GM12878 (cell line): ENCODE results near the gene CCDC127. TPM values are rescaled to one million over a fixed set of nuclear protein-coding genes. Genes with fewer than 3 reads are reported as not detected.

Experiments used
- ATAC-seq: fragments of 200-7000 bp; cut with Tn5 transposase; 3 replicates; pipeline ENCODE4 v1.9.1; 2020; ENCODE audit warnings: mild to moderate bottlenecking, moderate library complexity
- BruUV-seq: library from RNA; stranded (reverse); fragments of 400-500 nt; replicated peaks from 2 replicates; lab custom pipeline; 2021; lab: Mats Ljungman, UMichigan
- CTCF ChIA-PET: fragments of 300-600 bp; sonication (Branson Sonifier 250); formaldehyde crosslinking; extraction: SDS; loops from one replicate; lab custom pipeline; 2021; ENCODE audit warnings: inconsistent platforms; lab: Yijun Ruan, JAX
- POLR2A ChIA-PET: fragments of 350-600 bp; formaldehyde crosslinking; extraction: SDS; loops from one replicate; lab custom pipeline; 2021; ENCODE audit warnings: inconsistent platforms; lab: Charles Lee
- RAD21 ChIA-PET: fragments of 300-600 bp; sonication (Branson Sonifier 250); formaldehyde crosslinking; loops from one replicate; lab custom pipeline; 2023; ENCODE audit warnings: antibody characterized with exemption; ENCODE audit not compliant: unreplicated experiment; lab: Charles Lee
- SMC1A ChIA-PET: fragments of 300-600 bp; sonication (Branson Sonifier 250); formaldehyde crosslinking; loops from one replicate; lab custom pipeline; 2023; ENCODE audit not compliant: unreplicated experiment, uncharacterized antibody; lab: Charles Lee
- DNase-seq: peaks from one replicate; pipeline ENCODE4 v3.0.0-alpha.2; 2011; ENCODE audit warnings: low read depth, low spot score
- FAIRE-seq: peaks from 3 replicates; lab custom pipeline; 2011; peaks lifted over from hg19 to GRCh38; lab: Jason Lieb, UNC
- H2AFZ ChIP-seq: 2 replicates; pipeline ENCODE4 v1.6.0; 2011; ENCODE audit warnings: low read depth, low read length, control low read depth; ENCODE audit not compliant: control insufficient read depth
- H3K27ac ChIP-seq: 2 replicates; pipeline ENCODE4 v1.5.1; 2011; ENCODE audit warnings: control low read depth; ENCODE audit not compliant: control insufficient read depth, insufficient read depth
- H3K27me3 ChIP-seq, 2 experiments: replicated peaks in 1 of 2; 2 replicates each; pipeline versions ENCODE4 v1.6.0 to v1.6.1; 2011; ENCODE audit warnings: low read length in 1 of 2; ENCODE audit not compliant: control insufficient read depth in 2 of 2, insufficient read depth in 2 of 2
- H3K36me3 ChIP-seq, 2 experiments: 2 replicates each; pipeline ENCODE4 v1.5.1; 2011; ENCODE audit warnings: low read length in 1 of 2; ENCODE audit not compliant: control insufficient read depth in 2 of 2, insufficient read depth in 2 of 2
- H3K4me1 ChIP-seq: 2 replicates; pipeline ENCODE4 v1.6.1; 2011; ENCODE audit warnings: mild to moderate bottlenecking, low read length, moderate library complexity, mixed read lengths; ENCODE audit not compliant: control insufficient read depth, insufficient read depth
- H3K4me2 ChIP-seq: 2 replicates; pipeline ENCODE4 v1.6.0; 2011; ENCODE audit warnings: control low read depth; ENCODE audit not compliant: control insufficient read depth, insufficient read depth
- H3K4me3 ChIP-seq: fragments of 200-600 bp; sonication (generic); 2 replicates; pipeline ENCODE4 v1.5.1; 2016
- H3K79me2 ChIP-seq: 2 replicates; pipeline ENCODE4 v1.6.0; 2011; ENCODE audit warnings: low read length; ENCODE audit not compliant: control insufficient read depth, insufficient read depth
- H3K9ac ChIP-seq: 2 replicates; pipeline ENCODE4 v1.8.0; 2011; ENCODE audit warnings: low read length, control low read depth, mixed read lengths; ENCODE audit not compliant: control insufficient read depth, insufficient read depth
- H3K9me3 ChIP-seq: replicated peaks from 3 replicates; pipeline ENCODE4 v1.5.1; 2011; ENCODE audit warnings: mild to moderate bottlenecking, low read length; ENCODE audit not compliant: control insufficient read depth, insufficient read depth
- H4K20me1 ChIP-seq: 2 replicates; pipeline ENCODE4 v1.6.0; 2011; ENCODE audit not compliant: control insufficient read depth, insufficient read depth
- CREB1 ChIP-seq: IDR thresholded peaks from 2 replicates; pipeline ENCODE4 v1.6.1; 2012; ENCODE audit warnings: low read depth, mild to moderate bottlenecking, inconsistent platforms
- NBN ChIP-seq: fragments of 450-650 bp; IDR thresholded peaks from 2 replicates; pipeline ENCODE4 v1.6.1; 2016
- NFYB ChIP-seq: IDR thresholded peaks from 2 replicates; pipeline ENCODE4 v1.6.1; 2011; ENCODE audit warnings: low read depth, mild to moderate bottlenecking, low read length, improper control_type of control experiment, moderate library complexity; ENCODE audit not compliant: insufficient read depth
- TCF12 ChIP-seq: IDR thresholded peaks from 2 replicates; pipeline ENCODE4 v1.6.1; 2011; ENCODE audit warnings: low read depth, mild to moderate bottlenecking, low read length
- WGBS: methylation state at CpG from one replicate; pipeline ENCODE4 v1.1.6; 2016; ENCODE audit warnings: low lambda C conversion rate; ENCODE audit not compliant: insufficient replicate concordance, insufficient coverage; ENCODE audit errors: missing lambda C conversion rate; 5-methylcytosine and 5-hydroxymethylcytosine counted together
- in situ Hi-C: fragments of 300-500 bp; cut with MboI; formaldehyde crosslinking; loops from 9 replicates; pipeline ENCODE4 v1.14.3; 2018; ENCODE audit warnings: mixed read lengths
- intact Hi-C: fragments of 100-400 bp; cut with micrococcal nuclease; formaldehyde crosslinking; loops from one replicate; pipeline ENCODE4 v1.14.2; 2022; ENCODE audit not compliant: unreplicated experiment
- polyA plus RNA-seq, 11 experiments: library from polyadenylated mRNA; depleted of rRNA in 4 of 11; unstranded in 6 of 11; stranded (reverse) in 5 of 11; fragments of >200 nt; fragmentation: Nextera tagmentation in 4 of 11; fragmentation: Illumina TruSeq in 1 of 11; extraction: Ambion mirVana in 4 of 11; extraction: Trizol in 1 of 11; gene quantifications; 1 replicate in 1 of 11; 2 replicates in 10 of 11; pipeline versions ENCODE4 v1.2.1 to v1.2.3, GENCODE V29; 2011 to 2016; ENCODE audit warnings: inconsistent platforms in 2 of 11, missing spikeins in 2 of 11, low read depth in 1 of 11
- total RNA-seq, 4 experiments: library from RNA; depleted of rRNA in 3 of 4; stranded (reverse); fragments of >200 nt in 3 of 4; fragmentation: Illumina TruSeq in 1 of 4; extraction: Trizol in 1 of 4; gene quantifications; 2 replicates each; pipeline versions ENCODE4 v1.2.1 to v1.2.3, GENCODE V29; 2013 to 2021
- TF ChIP-seq, protein P1 (sequence below): fragments of 450-650 bp; IDR thresholded peaks from 2 replicates; pipeline ENCODE4 v1.6.1; 2017; ENCODE audit warnings: antibody characterized with exemption, mild to moderate bottlenecking, moderate library complexity
- TF ChIP-seq, protein P2 (sequence below): IDR thresholded peaks from 2 replicates; pipeline ENCODE4 v1.6.1; 2012; ENCODE audit warnings: low read length, inconsistent platforms
- TF ChIP-seq, protein P3 (sequence below): fragments of 450-650 bp; IDR thresholded peaks from 2 replicates; pipeline ENCODE4 v1.6.1; 2017; ENCODE audit warnings: mild to moderate bottlenecking, low read depth, inconsistent platforms; ENCODE audit not compliant: poor library complexity, severe bottlenecking
- TF ChIP-seq, protein P4 (sequence below): fragments of 450-650 bp; formaldehyde crosslinking; IDR thresholded peaks from 2 replicates; pipeline ENCODE4 v1.5.0; 2022; ENCODE audit warnings: mild to moderate bottlenecking, missing genetic modification characterization
- TF ChIP-seq, protein P5 (sequence below): fragments of 450-650 bp; formaldehyde crosslinking; IDR thresholded peaks from 2 replicates; pipeline ENCODE4 v1.4.0; 2020; ENCODE audit warnings: mild to moderate bottlenecking, moderate library complexity

The CCDC127 gene
- total and polyA plus RNA-seq, 10 of the 15 experiments (the other 5 are each of a cell fraction or from before 2014, with no cell fraction given): 1.9 to 6.9 (median 2.9) TPM

DNA sequence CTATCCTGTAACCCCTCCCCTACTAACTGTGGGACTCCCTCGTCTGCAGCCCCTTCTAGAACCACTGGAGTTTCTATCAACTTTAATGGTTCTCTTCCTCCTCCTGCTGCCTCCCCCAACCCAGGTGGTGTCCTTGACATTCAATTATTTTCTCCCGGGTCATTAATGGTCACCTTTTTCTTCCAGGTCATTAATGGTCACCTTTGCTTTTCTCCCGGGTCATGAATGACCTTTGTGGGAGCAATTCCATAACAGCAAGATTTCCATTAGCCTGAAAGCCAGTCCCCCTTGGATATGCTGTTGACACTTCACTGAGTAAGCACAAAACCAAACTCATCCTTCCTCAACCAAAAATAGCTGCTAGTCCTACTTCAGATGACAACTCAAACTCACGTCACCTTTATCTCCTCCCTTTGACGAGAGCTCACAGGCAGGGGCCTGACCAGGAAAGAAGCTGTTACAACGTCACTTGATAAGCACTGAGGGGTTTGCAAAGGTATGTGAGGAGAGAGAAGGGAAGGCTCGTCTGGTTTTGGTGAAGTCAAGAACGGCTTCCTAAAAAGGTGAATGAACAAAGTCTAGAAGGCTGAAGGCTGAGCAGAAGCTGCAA is 10.9 kb downstream of the CCDC127 start:
- intact Hi-C loops: no loop called here
- BruUV-seq: no TSS peak
- no peak overlapping the region for H3K9ac ChIP-seq
- no peak overlapping the region for H3K27ac ChIP-seq
- 82% methylated on average over 8 of the region's 8 CpGs for WGBS
- no peak overlapping the region for H3K4me3 ChIP-seq
- peaks cover 3% of the 10 kb centered on the region; the same call in 1 of the 2 replicates for H4K20me1 ChIP-seq
- ATAC-seq: no peak
- no peaks in the 10 kb centered on the region for H3K27me3 ChIP-seq
- in situ Hi-C loops: no loop called here
- CTCF ChIA-PET: interaction anchor here (1.2 kb wide), 1 partner anchor 18 kb away, joined by 3 read pairs; no protein-coding TSS in a partner anchor
- POLR2A ChIA-PET: no interaction called here
- H3K79me2 ChIP-seq: peaks cover 6% of the 10 kb centered on the region
- H3K4me2 ChIP-seq: no peak overlapping the region
- RAD21 ChIA-PET: no interaction called here
- H3K4me1 ChIP-seq: no peaks in the 10 kb centered on the region
- FAIRE-seq: no peak
- no peak for DNase-seq
- H3K9me3 ChIP-seq: no peaks in the 10 kb centered on the region
- SMC1A ChIA-PET: no interaction called here
- peaks cover 6 to 8% of the 10 kb centered on the region in 2 experiments; a peak in 3 of 4 replicates for H3K36me3 ChIP-seq
- H2AFZ ChIP-seq: no peak overlapping the region
- TF ChIP-seq TCF12 (no peak), CREB1 (no peak), NBN (no peak), NFYB (no peak)
- TF ChIP-seq, protein P1, sequence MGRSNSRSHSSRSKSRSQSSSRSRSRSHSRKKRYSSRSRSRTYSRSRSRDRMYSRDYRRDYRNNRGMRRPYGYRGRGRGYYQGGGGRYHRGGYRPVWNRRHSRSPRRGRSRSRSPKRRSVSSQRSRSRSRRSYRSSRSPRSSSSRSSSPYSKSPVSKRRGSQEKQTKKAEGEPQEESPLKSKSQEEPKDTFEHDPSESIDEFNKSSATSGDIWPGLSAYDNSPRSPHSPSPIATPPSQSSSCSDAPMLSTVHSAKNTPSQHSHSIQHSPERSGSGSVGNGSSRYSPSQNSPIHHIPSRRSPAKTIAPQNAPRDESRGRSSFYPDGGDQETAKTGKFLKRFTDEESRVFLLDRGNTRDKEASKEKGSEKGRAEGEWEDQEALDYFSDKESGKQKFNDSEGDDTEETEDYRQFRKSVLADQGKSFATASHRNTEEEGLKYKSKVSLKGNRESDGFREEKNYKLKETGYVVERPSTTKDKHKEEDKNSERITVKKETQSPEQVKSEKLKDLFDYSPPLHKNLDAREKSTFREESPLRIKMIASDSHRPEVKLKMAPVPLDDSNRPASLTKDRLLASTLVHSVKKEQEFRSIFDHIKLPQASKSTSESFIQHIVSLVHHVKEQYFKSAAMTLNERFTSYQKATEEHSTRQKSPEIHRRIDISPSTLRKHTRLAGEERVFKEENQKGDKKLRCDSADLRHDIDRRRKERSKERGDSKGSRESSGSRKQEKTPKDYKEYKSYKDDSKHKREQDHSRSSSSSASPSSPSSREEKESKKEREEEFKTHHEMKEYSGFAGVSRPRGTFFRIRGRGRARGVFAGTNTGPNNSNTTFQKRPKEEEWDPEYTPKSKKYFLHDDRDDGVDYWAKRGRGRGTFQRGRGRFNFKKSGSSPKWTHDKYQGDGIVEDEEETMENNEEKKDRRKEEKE: no peak
- TF ChIP-seq, protein P2, sequence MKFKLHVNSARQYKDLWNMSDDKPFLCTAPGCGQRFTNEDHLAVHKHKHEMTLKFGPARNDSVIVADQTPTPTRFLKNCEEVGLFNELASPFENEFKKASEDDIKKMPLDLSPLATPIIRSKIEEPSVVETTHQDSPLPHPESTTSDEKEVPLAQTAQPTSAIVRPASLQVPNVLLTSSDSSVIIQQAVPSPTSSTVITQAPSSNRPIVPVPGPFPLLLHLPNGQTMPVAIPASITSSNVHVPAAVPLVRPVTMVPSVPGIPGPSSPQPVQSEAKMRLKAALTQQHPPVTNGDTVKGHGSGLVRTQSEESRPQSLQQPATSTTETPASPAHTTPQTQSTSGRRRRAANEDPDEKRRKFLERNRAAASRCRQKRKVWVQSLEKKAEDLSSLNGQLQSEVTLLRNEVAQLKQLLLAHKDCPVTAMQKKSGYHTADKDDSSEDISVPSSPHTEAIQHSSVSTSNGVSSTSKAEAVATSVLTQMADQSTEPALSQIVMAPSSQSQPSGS: no peak
- TF ChIP-seq, protein P3, sequence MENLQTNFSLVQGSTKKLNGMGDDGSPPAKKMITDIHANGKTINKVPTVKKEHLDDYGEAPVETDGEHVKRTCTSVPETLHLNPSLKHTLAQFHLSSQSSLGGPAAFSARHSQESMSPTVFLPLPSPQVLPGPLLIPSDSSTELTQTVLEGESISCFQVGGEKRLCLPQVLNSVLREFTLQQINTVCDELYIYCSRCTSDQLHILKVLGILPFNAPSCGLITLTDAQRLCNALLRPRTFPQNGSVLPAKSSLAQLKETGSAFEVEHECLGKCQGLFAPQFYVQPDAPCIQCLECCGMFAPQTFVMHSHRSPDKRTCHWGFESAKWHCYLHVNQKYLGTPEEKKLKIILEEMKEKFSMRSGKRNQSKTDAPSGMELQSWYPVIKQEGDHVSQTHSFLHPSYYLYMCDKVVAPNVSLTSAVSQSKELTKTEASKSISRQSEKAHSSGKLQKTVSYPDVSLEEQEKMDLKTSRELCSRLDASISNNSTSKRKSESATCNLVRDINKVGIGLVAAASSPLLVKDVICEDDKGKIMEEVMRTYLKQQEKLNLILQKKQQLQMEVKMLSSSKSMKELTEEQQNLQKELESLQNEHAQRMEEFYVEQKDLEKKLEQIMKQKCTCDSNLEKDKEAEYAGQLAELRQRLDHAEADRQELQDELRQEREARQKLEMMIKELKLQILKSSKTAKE: no peak
- TF ChIP-seq, protein P4, sequence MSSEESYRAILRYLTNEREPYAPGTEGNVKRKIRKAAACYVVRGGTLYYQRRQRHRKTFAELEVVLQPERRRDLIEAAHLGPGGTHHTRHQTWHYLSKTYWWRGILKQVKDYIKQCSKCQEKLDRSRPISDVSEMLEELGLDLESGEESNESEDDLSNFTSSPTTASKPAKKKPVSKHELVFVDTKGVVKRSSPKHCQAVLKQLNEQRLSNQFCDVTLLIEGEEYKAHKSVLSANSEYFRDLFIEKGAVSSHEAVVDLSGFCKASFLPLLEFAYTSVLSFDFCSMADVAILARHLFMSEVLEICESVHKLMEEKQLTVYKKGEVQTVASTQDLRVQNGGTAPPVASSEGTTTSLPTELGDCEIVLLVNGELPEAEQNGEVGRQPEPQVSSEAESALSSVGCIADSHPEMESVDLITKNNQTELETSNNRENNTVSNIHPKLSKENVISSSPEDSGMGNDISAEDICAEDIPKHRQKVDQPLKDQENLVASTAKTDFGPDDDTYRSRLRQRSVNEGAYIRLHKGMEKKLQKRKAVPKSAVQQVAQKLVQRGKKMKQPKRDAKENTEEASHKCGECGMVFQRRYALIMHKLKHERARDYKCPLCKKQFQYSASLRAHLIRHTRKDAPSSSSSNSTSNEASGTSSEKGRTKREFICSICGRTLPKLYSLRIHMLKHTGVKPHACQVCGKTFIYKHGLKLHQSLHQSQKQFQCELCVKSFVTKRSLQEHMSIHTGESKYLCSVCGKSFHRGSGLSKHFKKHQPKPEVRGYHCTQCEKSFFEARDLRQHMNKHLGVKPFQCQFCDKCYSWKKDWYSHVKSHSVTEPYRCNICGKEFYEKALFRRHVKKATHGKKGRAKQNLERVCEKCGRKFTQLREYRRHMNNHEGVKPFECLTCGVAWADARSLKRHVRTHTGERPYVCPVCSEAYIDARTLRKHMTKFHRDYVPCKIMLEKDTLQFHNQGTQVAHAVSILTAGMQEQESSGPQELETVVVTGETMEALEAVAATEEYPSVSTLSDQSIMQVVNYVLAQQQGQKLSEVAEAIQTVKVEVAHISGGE: no peak
- TF ChIP-seq, protein P5, sequence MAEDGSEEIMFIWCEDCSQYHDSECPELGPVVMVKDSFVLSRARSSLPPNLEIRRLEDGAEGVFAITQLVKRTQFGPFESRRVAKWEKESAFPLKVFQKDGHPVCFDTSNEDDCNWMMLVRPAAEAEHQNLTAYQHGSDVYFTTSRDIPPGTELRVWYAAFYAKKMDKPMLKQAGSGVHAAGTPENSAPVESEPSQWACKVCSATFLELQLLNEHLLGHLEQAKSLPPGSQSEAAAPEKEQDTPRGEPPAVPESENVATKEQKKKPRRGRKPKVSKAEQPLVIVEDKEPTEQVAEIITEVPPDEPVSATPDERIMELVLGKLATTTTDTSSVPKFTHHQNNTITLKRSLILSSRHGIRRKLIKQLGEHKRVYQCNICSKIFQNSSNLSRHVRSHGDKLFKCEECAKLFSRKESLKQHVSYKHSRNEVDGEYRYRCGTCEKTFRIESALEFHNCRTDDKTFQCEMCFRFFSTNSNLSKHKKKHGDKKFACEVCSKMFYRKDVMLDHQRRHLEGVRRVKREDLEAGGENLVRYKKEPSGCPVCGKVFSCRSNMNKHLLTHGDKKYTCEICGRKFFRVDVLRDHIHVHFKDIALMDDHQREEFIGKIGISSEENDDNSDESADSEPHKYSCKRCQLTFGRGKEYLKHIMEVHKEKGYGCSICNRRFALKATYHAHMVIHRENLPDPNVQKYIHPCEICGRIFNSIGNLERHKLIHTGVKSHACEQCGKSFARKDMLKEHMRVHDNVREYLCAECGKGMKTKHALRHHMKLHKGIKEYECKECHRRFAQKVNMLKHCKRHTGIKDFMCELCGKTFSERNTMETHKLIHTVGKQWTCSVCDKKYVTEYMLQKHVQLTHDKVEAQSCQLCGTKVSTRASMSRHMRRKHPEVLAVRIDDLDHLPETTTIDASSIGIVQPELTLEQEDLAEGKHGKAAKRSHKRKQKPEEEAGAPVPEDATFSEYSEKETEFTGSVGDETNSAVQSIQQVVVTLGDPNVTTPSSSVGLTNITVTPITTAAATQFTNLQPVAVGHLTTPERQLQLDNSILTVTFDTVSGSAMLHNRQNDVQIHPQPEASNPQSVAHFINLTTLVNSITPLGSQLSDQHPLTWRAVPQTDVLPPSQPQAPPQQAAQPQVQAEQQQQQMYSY (CRISPR knock-in tag): no peak
